Body of pancreas (tissue), 4 donors: Measurements from ENCODE around the gene HOXD1. TPM values are rescaled to one million over a fixed set of nuclear protein-coding genes. Genes with fewer than 3 reads are reported as not detected.

ENCODE experiments used
- ATAC-seq: fragments of 150-250 bp; one replicate; pipeline ENCODE4 v1.9.1; 2016
- DNase-seq, 4 donors: peaks; one replicate each; pipeline ENCODE4 v3.0.0-alpha.2; 2019
- H3K27ac ChIP-seq, 4 donors: fragments of 200-600 bp; sonication (generic); 1 replicate in 3 of 4; 2 replicates in 1 of 4; pipeline versions ENCODE4 v1.5.1 to v1.6.1; 2016 to 2019; ENCODE audit warnings: mild to moderate bottlenecking in 1 of 4, mixed read lengths in 1 of 4, moderate library complexity in 1 of 4
- H3K27me3 ChIP-seq, 2 donors: fragments of 200-600 bp; sonication (generic); one replicate each; pipeline ENCODE4 v1.6.0; 2016; ENCODE audit warnings: mild to moderate bottlenecking in 1 of 2
- H3K36me3 ChIP-seq, 2 donors: fragments of 200-600 bp; sonication (generic); replicated peaks in 1 of 2; 2 replicates each; pipeline ENCODE4 v1.5.1; 2016; ENCODE audit warnings: low read depth in 2 of 2; ENCODE audit not compliant: insufficient read depth in 1 of 2
- H3K4me1 ChIP-seq: fragments of 200-600 bp; sonication (generic); one replicate; pipeline ENCODE4 v1.6.0; 2016
- H3K4me3 ChIP-seq, 2 donors: fragments of 200-600 bp; sonication (generic); 1 replicate in 1 of 2; 2 replicates in 1 of 2; pipeline ENCODE4 v1.5.1; 2016 to 2019
- H3K9me3 ChIP-seq, 3 donors: fragments of 200-600 bp; sonication (generic); 1 replicate in 2 of 3; 2 replicates in 1 of 3; pipeline ENCODE4 v1.5.1; 2016
- CTCF ChIP-seq, 7 experiments: fragments of 450-650 bp in 4 of 7; fragments of 200-600 bp in 3 of 7; sonication (generic) in 3 of 7; IDR thresholded peaks; one replicate each; pipeline ENCODE4 v1.5.1; 2016 to 2019; ENCODE audit warnings: antibody characterized with exemption in 7 of 7
- POLR2A ChIP-seq, 3 donors: fragments of 450-650 bp; IDR thresholded peaks; one replicate each; pipeline ENCODE4 v1.6.1; 2016; ENCODE audit warnings: antibody characterized with exemption in 3 of 3, mild to moderate bottlenecking in 2 of 3
- WGBS, 2 donors: methylation state at CpG; one replicate each; pipeline ENCODE4 v1.1.5; 2017; 5-methylcytosine and 5-hydroxymethylcytosine counted together
- intact Hi-C: fragments of 100-400 bp; cut with DNase I; formaldehyde crosslinking; loops from one replicate; pipeline ENCODE4 v1.15.1; 2023
- total RNA-seq, 2 donors: library from RNA; depleted of rRNA; stranded (reverse); fragments of >200 nt; gene quantifications; one replicate each; pipeline ENCODE4 v1.1.0, GENCODE V29; 2016

Gene HOXD1
- total RNA-seq, 2 donors from 2014 or later = 0.26 TPM; not detected in 1

DNA sequence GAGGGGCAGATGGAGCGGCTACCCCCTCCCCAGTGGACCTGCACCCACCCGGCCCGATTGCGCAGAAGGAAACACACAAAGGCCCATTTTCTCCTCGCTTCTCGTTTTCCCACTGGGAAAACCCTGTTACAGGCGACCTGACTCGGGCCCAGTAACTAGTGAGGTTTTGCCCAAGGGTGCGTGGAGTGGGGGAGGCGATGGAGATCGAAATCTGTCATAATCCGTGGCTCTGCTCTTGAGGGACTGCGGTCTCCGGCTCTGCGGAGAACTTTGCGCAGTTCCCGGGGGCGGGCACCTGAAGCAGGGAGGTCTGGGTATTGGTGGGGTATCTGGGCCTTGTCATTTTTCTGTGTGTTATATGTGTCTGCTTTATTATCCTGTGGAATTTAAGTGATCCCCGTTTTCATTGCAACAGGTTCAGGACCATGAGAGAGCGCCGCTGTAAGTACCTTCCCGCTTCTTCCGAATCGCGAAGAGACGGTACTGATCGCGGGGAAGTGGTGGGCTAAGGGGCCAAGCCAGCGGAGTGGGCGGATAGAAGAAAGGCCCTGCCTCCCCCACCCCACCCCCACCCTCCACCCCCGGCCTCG, 41.2 kb upstream of the HOXD1 start:
- Histone ChIP-seq H3K4me1 (peaks cover 6% of the 10 kb centered on the region), H3K27me3 (peaks cover 0 to 53% of the 10 kb centered on the region in 2 donors), H3K9me3 (no peaks in the 10 kb centered on the region), H3K27ac (no peak overlapping the region), H3K36me3 (no peaks in the 10 kb centered on the region), H3K4me3 (no peak overlapping the region)
- ATAC-seq (no peak), DNase-seq (no peak)
- TF ChIP-seq POLR2A (IDR thresholded peaks at IDR 0.05) (no peak), CTCF (IDR thresholded peaks at IDR 0.05) (no peak)
- intact Hi-C loops = loop anchor here (10.0 kb wide), 1 partner anchor 397 kb away; no protein-coding TSS in a partner anchor
- WGBS, 2 donors = 12 to 22% methylated on average over 22 to 32 of the region's 32 CpGs

- 9 to 10% methylated on average over 21 to 31 of the region's 31 CpGs for WGBS, 2 donors
Measured at GRCh38 chr2:176147800-176148496, 40.5 kb upstream of the HOXD1 start.

GRCh38 chr2:176148751-176149421, 39.6 kb upstream of the HOXD1 start:
- Histone ChIP-seq H3K36me3 (no peaks in the 10 kb centered on the region), H3K27ac (no peak overlapping the region), H3K9me3 (no peaks in the 10 kb centered on the region), H3K27me3 (peaks cover 0 to 48% of the 10 kb centered on the region in 2 donors), H3K4me1 (peaks cover 6% of the 10 kb centered on the region), H3K4me3 (no peak overlapping the region)
- intact Hi-C loops = loop anchor here (10.0 kb wide), 1 partner anchor 396 kb away; no protein-coding TSS in a partner anchor
- DNase-seq (no peak), ATAC-seq (no peak)
- TF ChIP-seq POLR2A (IDR thresholded peaks at IDR 0.05) (no peak), CTCF (IDR thresholded peaks at IDR 0.05) (no peak)
- WGBS, 2 donors = 18 to 23% methylated on average over 11 of the region's 11 CpGs

More at GRCh38 chr2:176147800-176148496, 40.5 kb upstream of the HOXD1 start:
- ATAC-seq (no peak), DNase-seq (no peak)
- Histone ChIP-seq H3K9me3 (no peaks in the 10 kb centered on the region), H3K27ac (no peak overlapping the region), H3K4me3 (no peak overlapping the region), H3K4me1 (peaks cover 6% of the 10 kb centered on the region), H3K27me3 (peaks cover 0 to 52% of the 10 kb centered on the region in 2 donors), H3K36me3 (no peaks in the 10 kb centered on the region)
- intact Hi-C loops = loop anchor here (10.0 kb wide), 1 partner anchor 397 kb away; no protein-coding TSS in a partner anchor
- TF ChIP-seq POLR2A (IDR thresholded peaks at IDR 0.05) = no peak
- no peak for TF ChIP-seq CTCF (IDR thresholded peaks at IDR 0.05)

DNA sequence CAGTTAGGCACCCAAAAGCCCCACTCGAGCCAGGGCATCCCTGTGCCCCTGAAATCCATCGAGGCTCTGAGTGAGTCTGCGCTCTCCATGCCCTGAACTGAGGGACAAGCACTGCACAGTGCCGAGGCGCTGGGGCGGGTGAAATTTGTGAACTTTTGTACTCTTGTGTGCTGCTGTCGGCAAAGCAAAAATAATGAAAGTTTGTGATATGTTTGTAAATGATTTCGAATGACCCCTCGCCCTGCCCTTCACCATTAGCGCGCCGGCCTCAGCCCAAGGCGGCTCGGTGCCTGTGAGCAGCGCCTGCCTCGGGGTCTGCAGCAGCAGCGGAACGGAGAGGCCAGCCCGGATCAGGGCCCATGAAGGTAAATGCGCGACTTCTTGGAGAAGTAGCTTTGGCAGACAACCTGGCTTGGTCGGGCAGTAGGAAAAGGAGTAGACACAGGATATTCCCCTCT, 39.0 kb upstream of the HOXD1 start:
- H3K36me3 ChIP-seq = no peaks in the 10 kb centered on the region
- no peak overlapping the region for H3K4me3 ChIP-seq
- H3K27me3 ChIP-seq = peaks cover 0 to 49% of the 10 kb centered on the region in 2 donors
- DNase-seq (no peak), ATAC-seq (no peak)
- intact Hi-C loops = loop anchor here (10.0 kb wide), 1 partner anchor 395 kb away; no protein-coding TSS in a partner anchor
- WGBS, 2 donors = 8 to 25% methylated on average over 16 to 22 of the region's 22 CpGs
- peaks cover 6% of the 10 kb centered on the region for H3K4me1 ChIP-seq
- H3K9me3 ChIP-seq = no peaks in the 10 kb centered on the region
- TF ChIP-seq POLR2A (IDR thresholded peaks at IDR 0.05) = no peak
- no peak for TF ChIP-seq CTCF (IDR thresholded peaks at IDR 0.05)
- no peak overlapping the region for H3K27ac ChIP-seq
